T47D (cell line): ENCODE measurements around the gene ZBTB7C.

ENCODE experiments used
- DNase-seq, 2 experiments: peaks; one replicate each; pipeline versions ENCODE4 v3.0.0 to v3.0.0-alpha.2; 2011 to 2012; ENCODE audit warnings: low read depth in 1 of 2, low spot score in 1 of 2
- JUND ChIP-seq: IDR thresholded peaks from 2 replicates; pipeline ENCODE4 v1.6.1; 2012; ENCODE audit warnings: low read depth
- in situ Hi-C: cut with HindIII; loops from 2 replicates; pipeline ENCODE4 v1.10.0; 2016; ENCODE audit warnings: low sequenced_read_pairs, low pct_unique_long_range_greater_than_20kb

The ZBTB7C gene

GRCh38 chr18:48254077-48254602 is 155.0 kb downstream of the ZBTB7C start:
- TF ChIP-seq JUND, result no peak
- peak in 1 of 2 experiments; percentile 5 for DNase-seq
- in situ Hi-C loops, result no loop called here

GRCh38 chr18:48252525-48252924 is 156.7 kb downstream of the ZBTB7C start:
- in situ Hi-C loops, result no loop called here
- TF ChIP-seq JUND, result no peak
- DNase-seq, result no peak

- TF ChIP-seq JUND, result no peak
- in situ Hi-C loops, result no loop called here
Measured at GRCh38 chr18:48250918-48251317, 158.3 kb downstream of the ZBTB7C start.

GRCh38 chr18:48250362-48250907 is 158.7 kb downstream of the ZBTB7C start:
- in situ Hi-C loops, result no loop called here
- TF ChIP-seq JUND, result no peak
- DNase-seq, result no peak

More at GRCh38 chr18:48250918-48251317, 158.3 kb downstream of the ZBTB7C start:
- no peak for DNase-seq

- no peak for DNase-seq
- no peak for TF ChIP-seq JUND
- in situ Hi-C loops, result no loop called here
Measured at GRCh38 chr18:48249854-48250253, 159.3 kb downstream of the ZBTB7C start.

GRCh38 chr18:48244530-48244929 is 164.7 kb downstream of the ZBTB7C start:
- in situ Hi-C loops, result no loop called here
- no peak for TF ChIP-seq JUND
- no peak for DNase-seq

- in situ Hi-C loops, result no loop called here
- TF ChIP-seq JUND, result no peak
- no peak for DNase-seq
Measured at GRCh38 chr18:48238636-48239035, 170.5 kb downstream of the ZBTB7C start.

- in situ Hi-C loops, result no loop called here
- DNase-seq, result peak in 1 of 2 experiments; percentile 50
- TF ChIP-seq JUND, result no peak
Measured at GRCh38 chr18:48238206-48238605, 171.0 kb downstream of the ZBTB7C start.

GRCh38 chr18:48236822-48237221 is 172.4 kb downstream of the ZBTB7C start:
- DNase-seq, result no peak
- in situ Hi-C loops, result no loop called here
- no peak for TF ChIP-seq JUND

GRCh38 chr18:48230467-48231113 is 178.6 kb downstream of the ZBTB7C start:
- TF ChIP-seq JUND, result no peak
- in situ Hi-C loops, result no loop called here
- peak in 1 of 2 experiments; percentile 66 for DNase-seq

GRCh38 chr18:48229552-48229981 is 179.6 kb downstream of the ZBTB7C start:
- no peak for DNase-seq
- in situ Hi-C loops, result no loop called here
- TF ChIP-seq JUND, result no peak

GRCh38 chr18:48228841-48229240 is 180.3 kb downstream of the ZBTB7C start:
- no peak for TF ChIP-seq JUND
- in situ Hi-C loops, result no loop called here
- no peak for DNase-seq

GRCh38 chr18:48228301-48228715 is 180.9 kb downstream of the ZBTB7C start:
- no peak for TF ChIP-seq JUND

GRCh38 chr18:48227206-48227605 is 182.0 kb downstream of the ZBTB7C start:
- TF ChIP-seq JUND, result no peak
- in situ Hi-C loops, result no loop called here
- peak in 1 of 2 experiments; percentile 71 for DNase-seq

More at GRCh38 chr18:48228301-48228715, 180.9 kb downstream of the ZBTB7C start:
- peak in 1 of 2 experiments; percentile 21 for DNase-seq
- in situ Hi-C loops, result no loop called here
